H1 (cell line): Measurements from ENCODE around the gene PTER.

Experiments used
- CREB1 ChIP-seq: IDR thresholded peaks from 2 replicates; pipeline ENCODE4 v1.6.1; 2012; ENCODE audit warnings: inconsistent platforms
- JUND ChIP-seq: IDR thresholded peaks from 2 replicates; pipeline ENCODE4 v1.6.1; 2011; ENCODE audit warnings: mild to moderate bottlenecking, improper control_type of control experiment, low read length
- POLR2AphosphoS5 ChIP-seq: IDR thresholded peaks from 2 replicates; pipeline ENCODE4 v1.6.1; 2011; ENCODE audit warnings: low read depth, low read length
- RBBP5 ChIP-seq: IDR thresholded peaks from 2 replicates; pipeline ENCODE4 v1.7.1; 2012; ENCODE audit warnings: low read depth, mild to moderate bottlenecking, inconsistent platforms, low read length, moderate library complexity, borderline replicate concordance
- TF ChIP-seq, protein P1 (sequence below), 3 experiments: IDR thresholded peaks; 1 replicate in 2 of 3; 2 replicates in 1 of 3; pipeline versions ENCODE4 v1.5.1 to v1.6.1; 2011; ENCODE audit warnings: low read length in 3 of 3, mild to moderate bottlenecking in 3 of 3, inconsistent platforms in 2 of 3, low read depth in 1 of 3, moderate library complexity in 1 of 3; ENCODE audit not compliant: insufficient read depth in 1 of 3; ENCODE audit errors: control extremely low read depth in 1 of 3

DNA sequence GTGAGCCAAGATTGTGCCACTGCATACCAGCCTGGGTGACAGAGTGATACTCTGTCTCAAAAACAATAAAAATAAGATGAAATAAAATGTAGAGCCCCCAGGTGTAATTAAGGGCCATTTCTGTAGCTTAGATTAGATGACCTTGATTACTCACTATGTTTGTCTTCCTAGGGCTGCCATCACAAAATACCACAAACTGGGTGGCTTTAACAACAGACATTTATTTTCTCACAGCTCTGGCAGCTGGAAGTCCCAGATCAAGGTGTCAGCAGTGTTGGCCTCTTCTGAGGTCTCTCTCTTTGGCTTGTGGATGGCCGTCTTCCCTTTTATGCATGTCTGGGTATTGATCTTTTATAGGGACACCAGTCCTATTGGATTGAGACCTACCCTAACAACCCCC, 6.1 kb downstream of the PTER start:
- TF ChIP-seq CREB1: no peak
- TF ChIP-seq, protein P1, sequence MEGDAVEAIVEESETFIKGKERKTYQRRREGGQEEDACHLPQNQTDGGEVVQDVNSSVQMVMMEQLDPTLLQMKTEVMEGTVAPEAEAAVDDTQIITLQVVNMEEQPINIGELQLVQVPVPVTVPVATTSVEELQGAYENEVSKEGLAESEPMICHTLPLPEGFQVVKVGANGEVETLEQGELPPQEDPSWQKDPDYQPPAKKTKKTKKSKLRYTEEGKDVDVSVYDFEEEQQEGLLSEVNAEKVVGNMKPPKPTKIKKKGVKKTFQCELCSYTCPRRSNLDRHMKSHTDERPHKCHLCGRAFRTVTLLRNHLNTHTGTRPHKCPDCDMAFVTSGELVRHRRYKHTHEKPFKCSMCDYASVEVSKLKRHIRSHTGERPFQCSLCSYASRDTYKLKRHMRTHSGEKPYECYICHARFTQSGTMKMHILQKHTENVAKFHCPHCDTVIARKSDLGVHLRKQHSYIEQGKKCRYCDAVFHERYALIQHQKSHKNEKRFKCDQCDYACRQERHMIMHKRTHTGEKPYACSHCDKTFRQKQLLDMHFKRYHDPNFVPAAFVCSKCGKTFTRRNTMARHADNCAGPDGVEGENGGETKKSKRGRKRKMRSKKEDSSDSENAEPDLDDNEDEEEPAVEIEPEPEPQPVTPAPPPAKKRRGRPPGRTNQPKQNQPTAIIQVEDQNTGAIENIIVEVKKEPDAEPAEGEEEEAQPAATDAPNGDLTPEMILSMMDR (IDR thresholded peaks at IDR 0.05; ENCODE audit: control extremely low read depth in 1 of 3, insufficient read depth in 1 of 3, low read depth in 1 of 3, low read length in 3 of 3): no peak
- no peak for TF ChIP-seq POLR2AphosphoS5
- no peak for TF ChIP-seq JUND
- TF ChIP-seq RBBP5: no peak
